ENCODE results near the gene COL20A1.

Gene COL20A1

GRCh38 chr20:63295018-63295417 is 2.0 kb downstream of the COL20A1 start:
- ATAC-seq: no peak

DNA sequence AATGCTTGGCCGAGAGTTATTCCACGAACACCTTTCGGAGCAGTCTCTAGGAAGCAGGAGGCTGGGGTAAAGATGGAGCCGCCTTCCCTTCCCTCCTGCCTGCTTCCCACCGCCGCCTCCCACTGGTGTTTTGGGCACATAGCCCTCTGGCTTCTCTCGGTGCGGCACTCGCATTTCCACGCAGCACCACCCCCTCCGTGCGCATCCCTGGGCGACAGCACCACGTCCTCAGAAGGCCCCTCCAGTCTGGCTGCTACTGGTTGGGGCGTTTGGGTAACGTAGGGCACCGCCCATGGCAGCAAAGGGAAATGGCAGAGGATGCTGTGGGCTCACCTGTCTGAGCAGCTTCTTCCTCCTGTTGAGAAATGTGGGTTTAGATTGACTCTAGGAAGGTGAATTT is 2.4 kb downstream of the COL20A1 start:
- no peak for TF ChIP-seq OSR1 (CRISPR knock-in tag; IDR thresholded peaks at IDR 0.05)
- TF ChIP-seq POU6F1 (CRISPR knock-in tag; IDR thresholded peaks at IDR 0.05; ENCODE audit: borderline replicate concordance, low read depth): no peak
- no peak for TF ChIP-seq ZC3H10 (CRISPR knock-in tag; IDR thresholded peaks at IDR 0.05)
- no peak for TF ChIP-seq GLIS3 (CRISPR knock-in tag; IDR thresholded peaks at IDR 0.05)
- TF ChIP-seq BACH2 (CRISPR knock-in tag; IDR thresholded peaks at IDR 0.05; ENCODE audit: borderline replicate concordance): no peak
- no peak for TF ChIP-seq ZNF8 (CRISPR knock-in tag; IDR thresholded peaks at IDR 0.05)
- TF ChIP-seq, protein P1, sequence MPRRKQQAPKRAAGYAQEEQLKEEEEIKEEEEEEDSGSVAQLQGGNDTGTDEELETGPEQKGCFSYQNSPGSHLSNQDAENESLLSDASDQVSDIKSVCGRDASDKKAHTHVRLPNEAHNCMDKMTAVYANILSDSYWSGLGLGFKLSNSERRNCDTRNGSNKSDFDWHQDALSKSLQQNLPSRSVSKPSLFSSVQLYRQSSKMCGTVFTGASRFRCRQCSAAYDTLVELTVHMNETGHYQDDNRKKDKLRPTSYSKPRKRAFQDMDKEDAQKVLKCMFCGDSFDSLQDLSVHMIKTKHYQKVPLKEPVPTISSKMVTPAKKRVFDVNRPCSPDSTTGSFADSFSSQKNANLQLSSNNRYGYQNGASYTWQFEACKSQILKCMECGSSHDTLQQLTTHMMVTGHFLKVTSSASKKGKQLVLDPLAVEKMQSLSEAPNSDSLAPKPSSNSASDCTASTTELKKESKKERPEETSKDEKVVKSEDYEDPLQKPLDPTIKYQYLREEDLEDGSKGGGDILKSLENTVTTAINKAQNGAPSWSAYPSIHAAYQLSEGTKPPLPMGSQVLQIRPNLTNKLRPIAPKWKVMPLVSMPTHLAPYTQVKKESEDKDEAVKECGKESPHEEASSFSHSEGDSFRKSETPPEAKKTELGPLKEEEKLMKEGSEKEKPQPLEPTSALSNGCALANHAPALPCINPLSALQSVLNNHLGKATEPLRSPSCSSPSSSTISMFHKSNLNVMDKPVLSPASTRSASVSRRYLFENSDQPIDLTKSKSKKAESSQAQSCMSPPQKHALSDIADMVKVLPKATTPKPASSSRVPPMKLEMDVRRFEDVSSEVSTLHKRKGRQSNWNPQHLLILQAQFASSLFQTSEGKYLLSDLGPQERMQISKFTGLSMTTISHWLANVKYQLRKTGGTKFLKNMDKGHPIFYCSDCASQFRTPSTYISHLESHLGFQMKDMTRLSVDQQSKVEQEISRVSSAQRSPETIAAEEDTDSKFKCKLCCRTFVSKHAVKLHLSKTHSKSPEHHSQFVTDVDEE (CRISPR knock-in tag; IDR thresholded peaks at IDR 0.05): no peak
- no peak for TF ChIP-seq ARNTL (CRISPR knock-in tag; IDR thresholded peaks at IDR 0.05; ENCODE audit: borderline replicate concordance, low read depth)
- no peak for TF ChIP-seq CSDC2 (CRISPR knock-in tag; IDR thresholded peaks at IDR 0.05)
- no peak for TF ChIP-seq PATZ1 (CRISPR knock-in tag; IDR thresholded peaks at IDR 0.05; ENCODE audit: borderline replicate concordance)
- no peak for TF ChIP-seq ISL1 (CRISPR knock-in tag; IDR thresholded peaks at IDR 0.05)
- no peak for TF ChIP-seq ZNF70 (CRISPR knock-in tag; IDR thresholded peaks at IDR 0.05)
- TF ChIP-seq ZNF565 (CRISPR knock-in tag; conservative IDR thresholded peaks at IDR 0.05; ENCODE audit: low read depth): no peak
- TF ChIP-seq SNAI2 (CRISPR knock-in tag; IDR thresholded peaks at IDR 0.05): no peak
- TF ChIP-seq ZFP3 (CRISPR knock-in tag; IDR thresholded peaks at IDR 0.05): no peak
- no peak; the same call in 2 of the 3 replicates for ATAC-seq

More at GRCh38 chr20:63295018-63295417, 2.0 kb downstream of the COL20A1 start:
- TF ChIP-seq ESRRG (CRISPR knock-in tag; IDR thresholded peaks at IDR 0.05) (no peak), ISL1 (CRISPR knock-in tag; IDR thresholded peaks at IDR 0.05) (no peak), ARNTL (CRISPR knock-in tag; IDR thresholded peaks at IDR 0.05; ENCODE audit: borderline replicate concordance, low read depth) (no peak), ZFP30 (CRISPR knock-in tag; IDR thresholded peaks at IDR 0.05) (no peak), CSRNP3 (CRISPR knock-in tag; IDR thresholded peaks at IDR 0.05) (no peak), RARB (CRISPR knock-in tag; IDR thresholded peaks at IDR 0.05) (no peak), PATZ1 (CRISPR knock-in tag; IDR thresholded peaks at IDR 0.05; ENCODE audit: borderline replicate concordance) (no peak), ZFP3 (CRISPR knock-in tag; IDR thresholded peaks at IDR 0.05) (no peak), GLIS3 (CRISPR knock-in tag; IDR thresholded peaks at IDR 0.05) (no peak)

DNA sequence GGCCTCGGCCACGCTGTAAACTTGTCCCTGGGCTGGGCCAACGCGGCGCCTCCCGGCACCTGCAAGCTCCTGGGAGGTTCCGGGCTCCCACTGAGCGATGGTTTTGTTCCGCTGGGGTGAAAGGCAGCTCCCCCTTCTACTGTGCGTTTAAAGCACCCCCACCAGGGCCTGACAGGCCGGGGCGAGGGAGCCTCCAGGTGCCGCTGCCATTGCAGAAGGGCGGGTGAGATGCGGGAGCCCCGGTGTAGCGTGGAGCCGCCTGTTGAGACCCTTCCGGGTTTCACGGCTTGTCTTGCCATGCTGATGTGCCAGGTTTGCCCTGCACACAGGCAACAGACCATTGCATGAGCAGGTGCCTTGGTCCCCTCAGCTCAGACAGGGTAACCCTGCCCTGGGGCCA is 2.9 kb downstream of the COL20A1 start:
- no peak for ATAC-seq
- no peak for TF ChIP-seq ZNF565 (CRISPR knock-in tag; conservative IDR thresholded peaks at IDR 0.05; ENCODE audit: low read depth)
- TF ChIP-seq ISL1 (CRISPR knock-in tag; IDR thresholded peaks at IDR 0.05): no peak
- no peak for TF ChIP-seq ARNTL (CRISPR knock-in tag; IDR thresholded peaks at IDR 0.05; ENCODE audit: borderline replicate concordance, low read depth)
- no peak for TF ChIP-seq BACH2 (CRISPR knock-in tag; IDR thresholded peaks at IDR 0.05; ENCODE audit: borderline replicate concordance)
- no peak for TF ChIP-seq SNAI2 (CRISPR knock-in tag; IDR thresholded peaks at IDR 0.05)
- TF ChIP-seq ZFP30 (CRISPR knock-in tag; IDR thresholded peaks at IDR 0.05): no peak
- no peak for TF ChIP-seq ZNF8 (CRISPR knock-in tag; IDR thresholded peaks at IDR 0.05)
- TF ChIP-seq CSRNP3 (CRISPR knock-in tag; IDR thresholded peaks at IDR 0.05): no peak
- TF ChIP-seq CSDC2 (CRISPR knock-in tag; IDR thresholded peaks at IDR 0.05): no peak
- TF ChIP-seq GLIS3 (CRISPR knock-in tag; IDR thresholded peaks at IDR 0.05): no peak
- TF ChIP-seq PATZ1 (CRISPR knock-in tag; IDR thresholded peaks at IDR 0.05; ENCODE audit: borderline replicate concordance): no peak
- TF ChIP-seq ZFP3 (CRISPR knock-in tag; IDR thresholded peaks at IDR 0.05): no peak
- no peak for TF ChIP-seq ZNF70 (CRISPR knock-in tag; IDR thresholded peaks at IDR 0.05)
- TF ChIP-seq ESRRG (CRISPR knock-in tag; IDR thresholded peaks at IDR 0.05): no peak
- TF ChIP-seq ZC3H10 (CRISPR knock-in tag; IDR thresholded peaks at IDR 0.05): no peak
- no peak for TF ChIP-seq PPARA (CRISPR knock-in tag; IDR thresholded peaks at IDR 0.05; ENCODE audit: borderline replicate concordance)
